ENCODE measurements around the gene KIF19. TPM values are rescaled to one million over a fixed set of nuclear protein-coding genes. Genes with fewer than 3 reads are reported as not detected.

The KIF19 gene
- polyA plus RNA-seq, 1 experiment, result not detected

DNA sequence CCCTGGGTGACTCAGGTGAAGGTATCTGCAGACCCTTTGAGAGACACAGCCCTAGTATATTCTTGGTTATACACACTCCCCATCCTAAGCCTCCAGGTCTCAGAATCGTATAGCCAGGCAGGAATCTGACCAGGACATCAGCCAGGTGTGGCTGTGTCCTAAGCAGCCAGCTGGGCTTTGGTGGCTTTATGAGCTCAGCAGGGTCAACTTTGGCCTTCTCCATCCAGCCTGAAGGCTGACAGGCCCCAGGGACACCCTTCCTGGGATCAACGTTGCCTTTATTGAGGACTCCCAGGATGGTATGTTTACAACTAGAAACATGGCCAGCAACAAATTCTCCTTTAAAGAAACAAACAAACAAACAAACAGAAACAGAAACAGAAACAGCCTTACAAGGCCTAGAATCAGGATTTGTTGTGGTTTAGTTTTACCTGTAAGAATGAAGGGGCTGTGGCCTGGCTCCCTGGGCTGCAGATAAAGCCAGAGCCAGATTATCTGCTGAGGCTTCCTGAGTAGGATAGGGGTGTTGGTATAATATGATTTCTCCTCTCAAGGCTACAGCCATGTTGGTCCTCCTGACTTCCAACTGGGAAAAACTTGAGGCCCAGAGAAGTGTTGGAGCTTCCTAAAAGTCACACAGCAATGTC is 8.5 kb downstream of the KIF19 start:
- DNase-seq (ENCODE audit: low read depth), result no peak
- H3K4me3 ChIP-seq (ENCODE audit: low read depth, low read length), result no peak overlapping the region
- TF ChIP-seq, protein P1, sequence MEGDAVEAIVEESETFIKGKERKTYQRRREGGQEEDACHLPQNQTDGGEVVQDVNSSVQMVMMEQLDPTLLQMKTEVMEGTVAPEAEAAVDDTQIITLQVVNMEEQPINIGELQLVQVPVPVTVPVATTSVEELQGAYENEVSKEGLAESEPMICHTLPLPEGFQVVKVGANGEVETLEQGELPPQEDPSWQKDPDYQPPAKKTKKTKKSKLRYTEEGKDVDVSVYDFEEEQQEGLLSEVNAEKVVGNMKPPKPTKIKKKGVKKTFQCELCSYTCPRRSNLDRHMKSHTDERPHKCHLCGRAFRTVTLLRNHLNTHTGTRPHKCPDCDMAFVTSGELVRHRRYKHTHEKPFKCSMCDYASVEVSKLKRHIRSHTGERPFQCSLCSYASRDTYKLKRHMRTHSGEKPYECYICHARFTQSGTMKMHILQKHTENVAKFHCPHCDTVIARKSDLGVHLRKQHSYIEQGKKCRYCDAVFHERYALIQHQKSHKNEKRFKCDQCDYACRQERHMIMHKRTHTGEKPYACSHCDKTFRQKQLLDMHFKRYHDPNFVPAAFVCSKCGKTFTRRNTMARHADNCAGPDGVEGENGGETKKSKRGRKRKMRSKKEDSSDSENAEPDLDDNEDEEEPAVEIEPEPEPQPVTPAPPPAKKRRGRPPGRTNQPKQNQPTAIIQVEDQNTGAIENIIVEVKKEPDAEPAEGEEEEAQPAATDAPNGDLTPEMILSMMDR (IDR thresholded peaks at IDR 0.05; ENCODE audit: insufficient read depth, low read depth, low read length), result no peak
- POLR2A ChIA-PET, result no interaction called here
- no peaks in the 10 kb centered on the region for H3K36me3 ChIP-seq (ENCODE audit: control insufficient read depth, insufficient read depth, low read length)
- H3K27me3 ChIP-seq (ENCODE audit: control insufficient read depth, insufficient read depth, low read length), result no peaks in the 10 kb centered on the region
- CTCF ChIA-PET, result no interaction called here

GRCh38 chr17:74335529-74336062 is 9.6 kb downstream of the KIF19 start:
- H3K36me3 ChIP-seq (ENCODE audit: control insufficient read depth, insufficient read depth, low read length), result no peaks in the 10 kb centered on the region
- ChIA-PET CTCF (no interaction called here), POLR2A (no interaction called here)
- H3K27me3 ChIP-seq (ENCODE audit: control insufficient read depth, insufficient read depth, low read length), result no peaks in the 10 kb centered on the region
- TF ChIP-seq, protein P1 (IDR thresholded peaks at IDR 0.05; ENCODE audit: insufficient read depth, low read depth, low read length), result no peak
- H3K4me3 ChIP-seq (ENCODE audit: low read depth, low read length), result no peak overlapping the region
- no peak for DNase-seq (ENCODE audit: low read depth)

- TF ChIP-seq, protein P1 (IDR thresholded peaks at IDR 0.05; ENCODE audit: insufficient read depth, low read depth, low read length), result no peak
- CTCF ChIA-PET, result no interaction called here
- H3K36me3 ChIP-seq (ENCODE audit: control insufficient read depth, insufficient read depth, low read length), result no peaks in the 10 kb centered on the region
- POLR2A ChIA-PET, result no interaction called here
- no peak overlapping the region for H3K4me3 ChIP-seq (ENCODE audit: low read depth, low read length)
- DNase-seq (ENCODE audit: low read depth), result no peak
- H3K27me3 ChIP-seq (ENCODE audit: control insufficient read depth, insufficient read depth, low read length), result no peaks in the 10 kb centered on the region
Observed at GRCh38 chr17:74336307-74336706, 10.3 kb downstream of the KIF19 start.

DNA sequence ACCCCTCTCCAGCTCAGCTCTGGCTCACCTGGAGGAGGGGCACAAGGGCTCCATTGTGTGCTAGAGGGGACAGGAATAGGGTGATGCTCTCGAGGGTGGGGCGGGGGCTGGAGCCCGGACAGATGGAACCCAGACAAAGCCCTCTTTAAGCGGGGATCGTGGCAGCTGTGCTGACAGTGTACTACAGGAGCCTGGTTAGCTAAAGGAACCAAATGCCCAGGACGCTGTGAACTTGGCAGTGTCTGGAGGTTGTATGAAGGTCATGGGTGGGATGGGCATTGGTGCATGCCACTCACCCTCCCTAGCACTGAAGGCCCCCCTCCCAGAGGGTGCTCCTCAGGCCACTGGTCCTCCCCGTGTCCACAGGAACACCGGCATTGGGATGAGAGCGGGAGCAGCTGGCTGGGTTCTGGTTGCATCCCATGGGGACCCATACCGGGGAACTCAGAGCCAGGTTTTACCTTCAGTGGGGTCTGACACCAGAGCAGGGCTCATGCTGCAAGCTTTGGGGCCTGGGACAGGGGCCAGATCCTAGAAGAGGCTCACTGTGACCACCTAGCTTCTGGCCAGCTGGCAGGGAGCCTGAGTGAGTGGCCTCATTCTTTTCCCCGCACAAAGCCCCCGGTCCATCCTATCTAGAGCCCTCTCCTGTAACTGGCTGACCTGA is 11.9 kb downstream of the KIF19 start:
- TF ChIP-seq, protein P1 (IDR thresholded peaks at IDR 0.05; ENCODE audit: insufficient read depth, low read depth, low read length), result no peak
- ChIA-PET POLR2A (no interaction called here), CTCF (interaction anchor here (1.0 to 1.1 kb wide), 2 partner anchors 30 to 41 kb away, joined by 3 read pairs; no protein-coding TSS in a partner anchor)
- no peak for DNase-seq (ENCODE audit: low read depth)
- no peaks in the 10 kb centered on the region for H3K36me3 ChIP-seq (ENCODE audit: control insufficient read depth, insufficient read depth, low read length)
- H3K4me3 ChIP-seq (ENCODE audit: low read depth, low read length), result no peak overlapping the region
- H3K27me3 ChIP-seq (ENCODE audit: control insufficient read depth, insufficient read depth, low read length), result no peaks in the 10 kb centered on the region

DNA sequence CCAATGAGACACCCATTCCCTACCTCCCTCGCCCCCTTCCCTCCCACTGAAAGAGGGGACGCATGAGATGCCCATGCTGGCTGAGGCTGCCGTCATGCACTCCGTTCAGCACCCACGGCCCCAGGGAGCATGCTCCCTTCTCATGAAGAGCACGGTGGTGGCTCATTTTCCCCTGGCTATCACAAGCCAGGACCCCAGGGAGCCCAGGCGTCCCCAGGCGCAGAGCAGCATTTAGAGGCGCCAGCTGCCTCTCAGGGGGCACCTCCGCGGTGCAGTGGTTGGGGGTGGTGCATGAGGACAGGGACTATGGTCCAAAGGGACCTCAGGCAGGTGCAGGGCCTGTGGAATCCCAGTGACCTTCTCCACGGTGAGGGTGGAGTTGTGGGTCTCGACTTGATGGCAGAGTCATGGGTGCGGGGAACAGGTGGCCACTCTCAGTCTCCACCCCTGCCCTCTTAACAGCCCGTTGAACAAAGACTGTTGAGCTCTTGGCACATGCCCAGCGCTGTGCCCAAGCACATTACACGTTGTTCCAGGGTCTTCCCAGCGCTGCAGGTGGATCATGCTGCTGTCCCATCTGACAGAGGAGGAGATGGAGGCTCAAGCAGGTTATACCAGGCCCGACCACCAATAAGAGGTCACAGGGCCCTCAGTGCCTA is 13.6 kb downstream of the KIF19 start:
- H3K27me3 ChIP-seq (ENCODE audit: control insufficient read depth, insufficient read depth, low read length), result no peaks in the 10 kb centered on the region
- ChIA-PET POLR2A (no interaction called here), CTCF (no interaction called here)
- H3K4me3 ChIP-seq (ENCODE audit: low read depth, low read length), result no peak overlapping the region
- TF ChIP-seq, protein P1 (IDR thresholded peaks at IDR 0.05; ENCODE audit: insufficient read depth, low read depth, low read length), result no peak
- DNase-seq (ENCODE audit: low read depth), result no peak
- H3K36me3 ChIP-seq (ENCODE audit: control insufficient read depth, insufficient read depth, low read length), result no peaks in the 10 kb centered on the region
